HCT116 (cell line): ENCODE data around the gene LEPR. TPM values are rescaled to one million over a fixed set of nuclear protein-coding genes. Genes with fewer than 3 reads are reported as not detected.

Experiments
- ATAC-seq: fragments of 200-7000 bp; cut with Tn5 transposase; 2 replicates; pipeline ENCODE4 v1.9.1; 2020; ENCODE audit warnings: mild to moderate bottlenecking, moderate library complexity
- BruUV-seq: library from RNA; stranded (reverse); fragments of 400-500 nt; replicated peaks from 2 replicates; lab custom pipeline; 2021; lab: Mats Ljungman, UMichigan
- CTCF ChIA-PET: fragments of 300-600 bp; sonication (Branson Sonifier 250); formaldehyde crosslinking; loops from one replicate; lab custom pipeline; 2021; ENCODE audit warnings: antibody characterized with exemption; lab: Charles Lee
- POLR2A ChIA-PET: fragments of 300-600, 350-600 bp; sonication (Branson Sonifier 250); formaldehyde crosslinking; loops from one replicate; lab custom pipeline; 2021; ENCODE audit warnings: antibody characterized with exemption; lab: Charles Lee
- RAD21 ChIA-PET, 2 experiments: fragments of 300-600 bp; sonication (Branson Sonifier 250); formaldehyde crosslinking; loops; one replicate each; lab custom pipeline; 2023; ENCODE audit warnings: low total read pairs in 2 of 2; ENCODE audit not compliant: uncharacterized antibody in 2 of 2, unreplicated experiment in 2 of 2, low non-redundant PET in 1 of 2; lab: Charles Lee
- DNase-seq: peaks from one replicate; pipeline ENCODE4 v3.0.0-alpha.2; 2010; ENCODE audit warnings: low read depth, low spot score
- H2AFZ ChIP-seq: fragments of 200-600 bp; shearing (Covaris generic), sonication (generic); 2 replicates; pipeline ENCODE4 v1.6.1; 2017; ENCODE audit warnings: low read depth, mixed run types, mixed read lengths, antibody characterized with exemption, low read length; ENCODE audit not compliant: poor library complexity, severe bottlenecking
- H3K27ac ChIP-seq: 2 replicates; pipeline ENCODE4 v1.5.1; 2012; ENCODE audit warnings: low read depth, low read length
- H3K27me3 ChIP-seq: fragments of 200-600 bp; sonication (generic); 2 replicates; pipeline ENCODE4 v1.6.1; 2016; ENCODE audit warnings: mixed run types, low read length, mixed read lengths; ENCODE audit not compliant: insufficient read depth
- H3K36me3 ChIP-seq, 2 experiments: fragments of 200-500 bp in 1 of 2; fragments of 200-600 bp in 1 of 2; sonication (Bioruptor generic) in 1 of 2; sonication (generic) in 1 of 2; 2 replicates each; pipeline versions ENCODE4 v1.5.1 to v1.6.1; 2014 to 2016; ENCODE audit warnings: low read length in 2 of 2, inconsistent platforms in 1 of 2, mixed read lengths in 1 of 2, mixed run types in 1 of 2; ENCODE audit not compliant: insufficient read depth in 2 of 2, control insufficient read depth in 1 of 2
- H3K4me1 ChIP-seq, 2 experiments: fragments of 200-600 bp in 1 of 2; sonication (generic) in 1 of 2; 2 replicates each; pipeline versions ENCODE4 v1.5.1 to v1.6.1; 2012 to 2017; ENCODE audit warnings: low read length in 2 of 2, inconsistent platforms in 1 of 2, mild to moderate bottlenecking in 1 of 2, mixed read lengths in 1 of 2, mixed run types in 1 of 2, moderate library complexity in 1 of 2; ENCODE audit not compliant: insufficient read depth in 2 of 2, control insufficient read depth in 1 of 2
- H3K4me2 ChIP-seq: fragments of 200-600 bp; sonication (generic); 2 replicates; pipeline ENCODE4 v1.6.1; 2017; ENCODE audit warnings: mixed run types, low read length, mixed read lengths
- H3K4me3 ChIP-seq, 2 experiments: fragments of 200-600 bp in 1 of 2; sonication (generic) in 1 of 2; replicated peaks in 1 of 2; 2 replicates each; pipeline ENCODE4 v1.5.1; 2011 to 2016; ENCODE audit warnings: low read length in 2 of 2, control low read depth in 1 of 2, low read depth in 1 of 2, mild to moderate bottlenecking in 1 of 2, mixed read lengths in 1 of 2, mixed run types in 1 of 2
- H3K79me2 ChIP-seq: fragments of 200-600 bp; sonication (generic); 2 replicates; pipeline ENCODE4 v1.6.1; 2017; ENCODE audit warnings: mild to moderate bottlenecking, mixed run types, low read length, moderate library complexity, mixed read lengths; ENCODE audit not compliant: insufficient read depth
- H3K9ac ChIP-seq: fragments of 200-600 bp; sonication (generic); 2 replicates; pipeline ENCODE4 v1.6.1; 2016; ENCODE audit warnings: low read length, mixed read lengths
- H3K9me2 ChIP-seq: fragments of 200-600 bp; sonication (generic), shearing (Covaris generic); 2 replicates; pipeline ENCODE4 v1.6.1; 2017; ENCODE audit warnings: mixed run types, mild to moderate bottlenecking, moderate library complexity; ENCODE audit not compliant: insufficient read depth
- H3K9me3 ChIP-seq, 2 experiments: fragments of 200-500 bp in 1 of 2; fragments of 200-600 bp in 1 of 2; sonication (Bioruptor generic) in 1 of 2; sonication (generic) in 1 of 2; 2 replicates each; pipeline ENCODE4 v1.6.1; 2014 to 2017; ENCODE audit warnings: low read length in 2 of 2, mixed read lengths in 2 of 2, inconsistent platforms in 1 of 2, low read depth in 1 of 2, mild to moderate bottlenecking in 1 of 2, mixed run types in 1 of 2, moderate library complexity in 1 of 2; ENCODE audit not compliant: control insufficient read depth in 1 of 2, insufficient read depth in 1 of 2
- H4K20me1 ChIP-seq: fragments of 200-600 bp; sonication (generic), shearing (Covaris generic); 2 replicates; pipeline ENCODE4 v1.6.1; 2017; ENCODE audit warnings: mixed run types, mild to moderate bottlenecking, moderate library complexity; ENCODE audit not compliant: insufficient read depth
- CBX3 ChIP-seq: IDR thresholded peaks from 2 replicates; pipeline ENCODE4 v1.6.1; 2012; ENCODE audit warnings: low read depth
- CEBPB ChIP-seq: IDR thresholded peaks from 2 replicates; pipeline ENCODE4 v1.6.1; 2012; ENCODE audit warnings: low read depth
- CTCF ChIP-seq, 3 experiments: fragments of 200-600 bp in 1 of 3; sonication (generic) in 1 of 3; IDR thresholded peaks in 2 of 3; conservative IDR thresholded peaks in 1 of 3; 2 replicates each; pipeline ENCODE4 v1.5.1; 2012 to 2017; ENCODE audit warnings: low read depth in 2 of 3, low read length in 2 of 3, antibody characterized with exemption in 1 of 3, borderline replicate concordance in 1 of 3, control low read depth in 1 of 3, mild to moderate bottlenecking in 1 of 3, mixed read lengths in 1 of 3, mixed run types in 1 of 3, moderate library complexity in 1 of 3; ENCODE audit not compliant: insufficient read depth in 1 of 3
- EGR1 ChIP-seq: IDR thresholded peaks from 2 replicates; pipeline ENCODE4 v1.6.1; 2012; ENCODE audit warnings: low read depth
- ELF1 ChIP-seq: IDR thresholded peaks from 2 replicates; pipeline ENCODE4 v1.6.1; 2012; ENCODE audit warnings: low read depth, borderline replicate concordance
- EZH2phosphoT487 ChIP-seq: fragments of 200-600 bp; IDR thresholded peaks from 2 replicates; pipeline ENCODE4 v1.6.1; 2018; ENCODE audit warnings: antibody characterized with exemption, borderline replicate concordance
- FOSL1 ChIP-seq: IDR thresholded peaks from 2 replicates; pipeline ENCODE4 v1.6.1; 2012; ENCODE audit warnings: low read depth
- JUND ChIP-seq: IDR thresholded peaks from 2 replicates; pipeline ENCODE4 v1.6.1; 2012
- MAX ChIP-seq: IDR thresholded peaks from 2 replicates; pipeline ENCODE4 v1.6.1; 2012
- POLR2A ChIP-seq: IDR thresholded peaks from 2 replicates; pipeline ENCODE4 v1.7.0; 2011; ENCODE audit warnings: borderline replicate concordance; ENCODE audit not compliant: insufficient read depth, insufficient read length; ENCODE audit errors: extremely low read depth
- RAD21 ChIP-seq: IDR thresholded peaks from 2 replicates; pipeline ENCODE4 v1.6.1; 2012; ENCODE audit warnings: low read depth, mild to moderate bottlenecking
- REST ChIP-seq: IDR thresholded peaks from 2 replicates; pipeline ENCODE4 v1.6.1; 2012; ENCODE audit warnings: low read depth
- SRF ChIP-seq: IDR thresholded peaks from 2 replicates; pipeline ENCODE4 v1.6.1; 2012; ENCODE audit warnings: low read depth
- TCF7L2 ChIP-seq: IDR thresholded peaks from 2 replicates; pipeline ENCODE4 v1.7.0; 2011; ENCODE audit warnings: borderline replicate concordance, inconsistent platforms; ENCODE audit not compliant: insufficient read depth, insufficient read length; ENCODE audit errors: extremely low read depth
- YY1 ChIP-seq: IDR thresholded peaks from 2 replicates; pipeline ENCODE4 v1.6.1; 2011; ENCODE audit warnings: low read length, low read depth, moderate library complexity, mild to moderate bottlenecking; ENCODE audit not compliant: insufficient replicate concordance; ENCODE audit errors: extremely low read depth
- ZBTB33 ChIP-seq: IDR thresholded peaks from 2 replicates; pipeline ENCODE4 v1.6.1; 2011; ENCODE audit warnings: mild to moderate bottlenecking, low read length, moderate library complexity; ENCODE audit not compliant: insufficient replicate concordance; ENCODE audit errors: extremely low read depth
- ZFX ChIP-seq: fragments of 450-650 bp; IDR thresholded peaks from 2 replicates; pipeline ENCODE4 v1.6.1; 2017
- ZNF274 ChIP-seq: fragments of 200-500 bp; sonication (Bioruptor generic); IDR thresholded peaks from 2 replicates; pipeline ENCODE4 v1.6.1; 2014; ENCODE audit warnings: mild to moderate bottlenecking, low read depth, low read length, inconsistent platforms
- intact Hi-C: fragments of 100-400 bp; cut with micrococcal nuclease; formaldehyde crosslinking; loops from 2 replicates; pipeline ENCODE4 v1.10.0; 2022
- total RNA-seq: library from RNA; stranded (reverse); gene quantifications from one replicate; pipeline ENCODE4 v1.2.1, GENCODE V29; 2021; ENCODE audit not compliant: unreplicated experiment

LEPR gene
- total RNA-seq, 1 experiment from 2014 or later, result 6.0 TPM

- Histone ChIP-seq H3K36me3 (no peaks in the 10 kb centered on the region), H3K9me3 (no peaks in the 10 kb centered on the region), H3K4me1 (no peaks in the 10 kb centered on the region; a peak in 1 of 4 replicates), H3K9ac (no peak overlapping the region), H4K20me1 (no peaks in the 10 kb centered on the region), H3K27ac (no peak overlapping the region), H2AFZ (no peak overlapping the region), H3K4me3 (no peak overlapping the region)
- RAD21 ChIA-PET, result no interaction called here
- CTCF ChIA-PET, result no interaction called here
- ATAC-seq (no peak), DNase-seq (no peak)
- BruUV-seq, result no TSS peak
- intact Hi-C loops, result no loop called here
- TF ChIP-seq YY1 (no peak), FOSL1 (no peak), TCF7L2 (no peak), CTCF (IDR thresholded peaks at IDR 0.05 in 2 of 3, conservative IDR thresholded peaks at IDR 0.05 in 1 of 3; ENCODE audit: borderline replicate concordance in 1 of 3, insufficient read depth in 1 of 3, low read depth in 2 of 3, low read length in 2 of 3) (no peak), CEBPB (no peak), JUND (no peak), CBX3 (no peak), ZNF274 (no peak), ELF1 (no peak), ZBTB33 (no peak), ZFX (no peak), EGR1 (no peak), REST (no peak), RAD21 (no peak), EZH2phosphoT487 (no peak), POLR2A (no peak), SRF (no peak), MAX (no peak)
- TF ChIP-seq, all 23 proteins: peak for 0
- Histone ChIP-seq H3K9me2 (no peaks in the 10 kb centered on the region), H3K4me2 (no peak overlapping the region), H3K27me3 (no peaks in the 10 kb centered on the region), H3K79me2 (no peaks in the 10 kb centered on the region)
- POLR2A ChIA-PET, result no interaction called here
Observed at GRCh38 chr1:65392497-65392896, 28.0 kb upstream of the LEPR start.
